GM23248 (cell line): Measurements from ENCODE around the gene PARVA.

Experiments used
- EZH2 ChIP-seq: fragments of 200-600 bp; sonication (generic); IDR thresholded peaks from 2 replicates; pipeline ENCODE4 v1.6.1; 2018; ENCODE audit warnings: antibody characterized with exemption, mild to moderate bottlenecking; ENCODE audit not compliant: insufficient read depth, poor library complexity, severe bottlenecking
- EZH2phosphoT487 ChIP-seq: fragments of 200-600 bp; sonication (generic); IDR thresholded peaks from 2 replicates; pipeline ENCODE4 v1.6.1; 2018; ENCODE audit warnings: antibody characterized with exemption, moderate library complexity, mild to moderate bottlenecking, low read depth; ENCODE audit not compliant: insufficient read depth

DNA sequence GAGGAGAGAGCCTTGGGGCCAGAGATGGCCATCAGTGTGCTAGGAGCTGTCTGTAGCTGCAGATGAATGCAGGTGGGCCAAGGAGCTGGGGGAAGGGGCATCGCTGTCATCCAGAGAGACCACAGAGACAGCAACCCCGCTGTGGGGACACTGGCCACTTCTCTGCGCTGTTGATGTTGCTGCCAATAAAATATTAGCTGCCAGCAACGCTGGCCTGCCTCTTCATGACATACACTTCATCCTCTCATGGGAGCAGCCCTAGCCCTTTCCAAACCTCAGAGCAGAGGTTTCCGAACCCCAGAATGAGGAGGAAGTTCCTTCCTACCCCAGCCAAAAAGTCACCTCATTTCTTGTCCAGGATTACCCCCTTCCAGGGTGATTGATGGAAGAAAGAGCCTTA is 106.2 kb downstream of the PARVA start:
- TF ChIP-seq EZH2, result no peak
- TF ChIP-seq EZH2phosphoT487, result no peak
